Esophagus mucosa (tissue), 1 donor: ENCODE results near the gene ARRB1. TPM values are rescaled to one million over a fixed set of nuclear protein-coding genes. Genes with fewer than 3 reads are reported as not detected.
A peak's percentile ranks its signal among the peaks of the same experiment; 100 is the strongest.
"Not testable (repeated sequence)": the region's sequence is repeated elsewhere in the genome, so short reads cannot be mapped to it uniquely, and the experiment has no call there.

Source experiments
- ATAC-seq: fragments of 200-7000 bp; cut with Tn5 transposase; one replicate; pipeline ENCODE4 v1.9.1; 2020
- total RNA-seq: library from RNA; stranded (reverse); gene quantifications from one replicate; pipeline ENCODE4 v1.2.4, GENCODE V29; 2023
- donor health status: DM: yes; HTN: yes; CAD: no.

ARRB1 gene
- total RNA-seq, 1 donor from 2014 or later = 7.6 TPM

GRCh38 chr11:75298191-75298975 lies 53.1 kb downstream of the ARRB1 start:
- no peak for ATAC-seq

GRCh38 chr11:75293903-75294302 lies 57.6 kb downstream of the ARRB1 start:
- peak; percentile 22 for ATAC-seq

- no peak for ATAC-seq
Measured at GRCh38 chr11:75292943-75293342, 58.5 kb downstream of the ARRB1 start.

GRCh38 chr11:75291741-75292140 lies 59.7 kb downstream of the ARRB1 start:
- no peak for ATAC-seq

- no peak for ATAC-seq
Measured at GRCh38 chr11:75289919-75290318, 61.5 kb downstream of the ARRB1 start.

- no peak for ATAC-seq
Measured at GRCh38 chr11:75289511-75289760, 62.0 kb downstream of the ARRB1 start.

DNA sequence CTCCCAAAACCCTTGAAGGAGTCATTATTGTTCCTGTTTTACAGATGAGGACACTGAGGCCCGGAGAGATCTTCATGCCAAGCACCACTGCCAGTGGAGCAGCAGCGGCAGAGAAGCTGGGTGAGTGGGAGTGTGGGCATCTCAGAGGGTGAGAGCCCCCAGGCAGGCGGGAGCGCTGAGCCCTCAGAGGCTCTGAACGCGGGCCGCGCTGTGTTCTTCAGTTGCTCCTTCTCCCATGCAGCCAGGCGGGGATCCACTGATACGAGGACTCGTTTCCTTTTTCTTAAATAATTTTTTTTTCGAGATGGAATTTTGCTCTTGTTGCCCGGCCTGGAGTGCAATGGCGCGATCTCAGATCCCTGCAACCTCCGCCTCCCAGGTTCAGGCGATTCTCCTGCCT lies 63.9 kb downstream of the ARRB1 start:
- ATAC-seq = no peak

GRCh38 chr11:75286826-75287465 lies 64.5 kb downstream of the ARRB1 start:
- ATAC-seq = no peak

GRCh38 chr11:75285776-75286360 lies 65.6 kb downstream of the ARRB1 start:
- ATAC-seq = no peak

- no peak for ATAC-seq
Measured at GRCh38 chr11:75283391-75283931, 68.0 kb downstream of the ARRB1 start.

DNA sequence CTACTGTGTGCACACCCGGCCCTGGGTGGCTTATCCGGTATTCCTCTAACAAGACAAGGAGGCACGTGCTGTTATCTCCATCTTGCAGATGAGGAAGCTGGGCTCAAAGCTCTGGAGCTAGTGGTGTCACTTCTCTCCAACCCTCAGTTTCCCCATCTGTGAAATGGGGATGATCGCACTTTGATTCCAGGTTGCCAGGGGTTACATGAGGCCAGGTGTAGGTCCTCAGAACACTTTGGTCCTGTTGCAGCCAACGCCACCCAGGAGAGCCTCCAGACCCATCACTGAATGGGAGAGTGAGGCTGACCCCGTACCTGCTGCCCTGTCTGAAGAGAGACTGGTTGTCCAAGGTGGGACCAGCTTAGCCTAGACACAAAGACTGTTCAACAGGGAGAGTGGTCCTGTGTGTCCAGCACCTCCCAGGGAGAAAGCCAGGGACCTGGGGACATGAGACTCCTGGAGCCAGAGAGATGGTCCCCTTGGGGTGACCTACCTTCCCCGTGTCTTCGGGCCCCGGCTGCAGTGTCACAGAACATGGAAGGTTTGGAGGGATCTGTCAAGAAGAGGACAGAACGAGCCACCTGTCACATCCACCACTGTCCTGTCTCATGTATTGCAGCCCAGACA lies 69.9 kb downstream of the ARRB1 start:
- no peak for ATAC-seq

DNA sequence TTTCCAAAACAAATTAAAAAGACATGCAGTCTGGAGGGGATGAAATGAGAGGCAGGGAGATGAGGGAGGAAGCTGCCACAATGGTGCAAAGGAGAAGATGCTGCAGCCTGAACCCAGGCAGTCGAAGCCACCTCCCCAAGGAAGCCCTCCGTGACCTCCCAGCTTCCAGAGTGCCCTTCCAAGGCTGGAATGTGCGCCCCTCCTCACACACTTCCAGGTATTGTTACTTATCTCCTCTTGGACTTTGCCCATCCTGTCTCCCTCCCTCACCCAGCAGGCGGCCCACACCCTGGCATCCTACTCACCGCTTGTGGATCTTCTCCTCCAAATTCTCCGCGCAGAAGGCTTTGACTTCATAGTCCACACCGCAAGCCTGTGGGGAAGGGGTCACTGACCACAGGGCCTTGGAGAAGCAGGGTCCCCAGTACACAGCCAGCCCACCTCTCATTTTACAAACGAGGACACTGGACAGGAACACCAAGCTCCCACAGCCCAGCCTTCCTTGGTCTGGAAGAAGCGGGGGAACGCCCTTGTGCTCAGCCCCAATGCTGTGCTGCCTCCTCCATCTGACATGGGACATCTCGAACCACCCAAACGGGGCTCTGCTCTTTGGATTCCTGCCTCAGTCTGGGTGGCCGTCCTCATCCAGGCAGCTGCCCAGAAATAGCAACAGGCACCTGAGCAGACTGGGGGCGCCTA lies 70.5 kb downstream of the ARRB1 start:
- no peak for ATAC-seq

DNA sequence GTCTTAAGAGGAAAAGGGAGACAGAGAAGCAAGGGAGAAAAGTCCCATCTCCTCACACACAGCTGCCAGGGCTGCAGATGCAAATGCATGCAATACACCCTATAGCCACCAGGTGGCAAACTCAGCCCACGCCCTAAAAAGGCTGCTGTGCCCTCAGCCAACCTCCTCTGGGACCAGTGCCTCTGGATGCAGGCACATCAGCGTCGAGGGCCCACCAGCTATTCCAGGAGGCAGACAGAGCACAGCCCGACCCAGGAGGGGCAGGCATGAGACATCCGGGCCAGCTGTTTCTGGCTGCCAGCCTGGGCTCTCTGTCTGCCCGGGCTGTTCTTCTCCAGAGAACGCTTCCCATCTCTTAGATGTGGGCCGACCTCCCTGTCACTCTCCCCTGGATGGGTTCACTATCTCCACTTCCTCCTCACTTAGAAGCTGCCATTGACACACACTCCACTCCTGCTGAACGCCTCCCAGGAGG lies 71.2 kb downstream of the ARRB1 start:
- ATAC-seq = peak; percentile 88

GRCh38 chr11:75279273-75279672 lies 72.2 kb downstream of the ARRB1 start:
- ATAC-seq = no peak

DNA sequence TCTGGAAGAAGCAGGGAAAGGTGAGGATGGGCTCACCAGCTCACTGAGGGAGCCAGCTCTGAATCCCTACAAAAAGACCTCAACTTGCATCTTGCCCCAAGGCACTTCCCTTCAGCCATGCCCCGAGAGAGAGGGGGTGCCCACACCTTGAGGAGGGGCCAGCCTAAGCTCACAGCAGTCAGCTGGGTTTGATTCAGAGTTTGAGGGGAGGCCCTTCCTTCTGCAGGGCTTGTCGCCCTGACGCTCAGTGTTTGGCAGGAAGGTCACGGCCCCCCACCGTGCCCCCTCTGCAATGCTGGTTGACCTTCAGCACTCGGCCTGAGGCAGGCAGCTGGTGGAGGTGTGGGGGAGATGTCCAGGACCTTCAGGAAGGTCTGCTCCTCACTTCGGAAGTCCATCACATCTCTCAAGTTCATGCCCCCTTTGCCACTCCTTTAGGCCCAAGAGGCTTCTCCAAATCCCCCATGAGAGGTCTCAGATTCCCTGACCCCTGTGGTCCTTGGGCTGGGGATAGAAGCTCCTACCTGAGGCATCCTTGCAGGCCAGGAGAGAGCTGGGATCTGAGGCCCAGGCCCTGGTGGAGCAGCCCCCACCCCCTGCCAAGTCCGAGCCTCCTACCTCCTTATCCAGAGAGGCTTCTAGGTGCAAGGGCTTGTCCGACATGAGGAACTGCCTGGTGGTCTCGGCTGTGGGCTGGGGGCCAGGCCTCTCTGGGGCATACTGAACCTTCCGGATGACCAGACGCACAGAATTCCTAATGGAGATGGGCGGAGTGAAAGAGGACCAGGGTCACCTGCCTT lies 73.3 kb downstream of the ARRB1 start:
- no peak for ATAC-seq

DNA sequence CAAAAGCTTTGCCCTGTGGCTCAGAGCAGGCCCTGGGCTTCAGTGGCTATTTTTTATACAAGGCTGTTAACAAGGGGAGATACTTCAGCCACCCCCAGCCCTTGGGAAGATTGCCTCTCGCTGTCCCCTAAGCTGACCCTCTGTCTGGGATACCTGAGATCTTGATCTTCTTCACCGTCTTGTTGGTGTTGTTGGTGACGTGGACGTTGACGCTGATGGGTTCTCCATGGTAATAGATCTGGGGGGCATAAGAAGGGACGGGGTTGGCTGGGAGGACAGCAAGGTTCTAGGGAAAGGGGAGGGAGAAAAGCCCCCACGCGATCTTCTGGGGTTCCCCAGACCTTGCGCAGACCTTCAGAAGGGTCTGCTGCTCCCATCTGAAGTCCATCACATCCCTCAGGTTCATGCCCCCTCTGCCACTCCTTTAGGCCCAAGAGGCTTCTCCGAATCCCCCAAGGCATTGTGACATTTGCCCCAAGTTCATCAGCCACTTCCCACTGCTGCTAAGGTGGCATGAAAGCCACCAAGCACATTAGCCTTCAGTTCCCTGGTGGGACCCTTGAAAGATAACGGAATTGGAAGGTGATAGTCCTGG lies 74.2 kb downstream of the ARRB1 start:
- no peak for ATAC-seq

DNA sequence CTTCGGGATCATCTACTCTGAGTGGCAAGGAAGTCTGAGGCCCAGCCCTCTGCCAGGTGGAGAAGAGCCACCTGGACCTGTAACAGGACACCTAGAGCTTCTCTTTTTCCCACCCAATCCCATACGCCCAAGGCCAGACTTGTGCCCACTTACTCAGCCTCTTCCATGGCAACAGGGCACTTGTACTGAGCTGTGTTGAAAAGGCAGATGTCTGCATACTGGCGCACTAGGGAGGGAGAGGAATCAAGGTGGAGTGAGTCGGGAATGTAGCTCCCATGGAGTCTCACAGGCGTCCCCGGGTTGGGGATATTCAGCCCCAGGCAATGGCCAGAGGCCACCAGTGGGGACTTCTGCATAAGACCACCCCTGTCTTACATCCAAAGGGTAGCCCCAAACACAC lies 74.8 kb downstream of the ARRB1 start:
- no peak for ATAC-seq

DNA sequence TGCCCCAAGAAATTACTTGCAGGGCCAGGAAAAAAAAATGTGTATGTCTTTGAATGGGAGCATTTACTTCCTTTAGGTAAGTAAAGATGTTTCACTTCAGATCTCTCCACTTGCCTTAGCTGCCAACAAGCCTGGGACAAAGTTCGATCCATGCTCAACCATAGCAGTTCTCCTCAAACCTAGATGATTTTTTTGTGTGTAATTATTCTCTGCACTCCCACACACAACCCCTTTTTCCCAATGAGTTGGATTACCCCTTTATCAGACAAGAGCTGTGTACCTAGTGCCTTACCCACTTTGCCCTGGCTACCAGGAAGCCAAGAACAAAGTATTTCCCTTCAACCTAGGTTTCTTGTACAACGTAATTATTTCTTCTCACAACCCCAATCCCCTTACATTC lies 75.3 kb downstream of the ARRB1 start:
- no peak for ATAC-seq

- ATAC-seq = no peak
Measured at GRCh38 chr11:75275581-75275980, 75.9 kb downstream of the ARRB1 start.

GRCh38 chr11:75274716-75275115 lies 76.7 kb downstream of the ARRB1 start:
- ATAC-seq = not testable (repeated sequence)
